Measurements from ENCODE around the gene THOC1. TPM values are rescaled to one million over a fixed set of nuclear protein-coding genes. Genes with fewer than 3 reads are reported as not detected.

Gene THOC1
- total RNA-seq, 1 donor from 2014 or later = 31.1 TPM

- no peak overlapping the region for H3K4me3 ChIP-seq
- H3K36me3 ChIP-seq = peaks cover 75% of the 10 kb centered on the region
- no peak for TF ChIP-seq CTCF (IDR thresholded peaks at IDR 0.05)
- ATAC-seq (no peak), DNase-seq (no peak)
- H3K27ac ChIP-seq = no peak overlapping the region
- intact Hi-C loops (cut with DNase I) = no loop called here
- no peaks in the 10 kb centered on the region for H3K9me3 ChIP-seq
- no peaks in the 10 kb centered on the region for H3K27me3 ChIP-seq
- no peaks in the 10 kb centered on the region for H3K4me1 ChIP-seq
Measured at GRCh38 chr18:199768-200167, 68.1 kb downstream of the THOC1 start.

GRCh38 chr18:199214-199613, 68.6 kb downstream of the THOC1 start:
- H3K4me3 ChIP-seq = no peak overlapping the region
- no peaks in the 10 kb centered on the region for H3K27me3 ChIP-seq
- DNase-seq = no peak
- H3K36me3 ChIP-seq = peaks cover 70% of the 10 kb centered on the region
- H3K9me3 ChIP-seq = no peaks in the 10 kb centered on the region
- no peak for TF ChIP-seq CTCF (IDR thresholded peaks at IDR 0.05)
- ATAC-seq = no peak
- H3K27ac ChIP-seq = no peak overlapping the region
- no peaks in the 10 kb centered on the region for H3K4me1 ChIP-seq
- intact Hi-C loops (cut with DNase I) = no loop called here

DNA sequence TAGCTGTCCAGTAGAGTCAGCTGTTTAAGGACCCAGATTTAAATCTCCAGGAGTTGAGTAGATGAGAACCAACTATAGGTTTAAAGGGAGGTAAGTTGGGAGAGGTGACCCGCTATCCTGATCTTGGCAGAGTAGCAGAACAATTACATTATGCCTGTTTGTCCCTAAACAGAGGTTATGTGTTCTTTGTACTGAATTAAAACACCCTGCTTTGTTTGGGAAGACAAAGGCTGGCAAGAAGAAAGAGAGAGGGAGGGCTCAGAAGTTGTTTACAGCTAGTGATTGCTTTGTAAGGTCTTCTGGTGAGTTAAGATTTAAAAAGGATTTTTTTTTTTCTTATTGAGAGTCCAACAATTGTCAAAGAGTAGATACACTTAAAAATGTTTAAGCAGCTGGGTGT, 72.2 kb downstream of the THOC1 start:
- Histone ChIP-seq H3K9me3 (no peaks in the 10 kb centered on the region), H3K4me1 (no peaks in the 10 kb centered on the region), H3K36me3 (peaks cover 35% of the 10 kb centered on the region), H3K27me3 (no peaks in the 10 kb centered on the region), H3K27ac (no peak overlapping the region), H3K4me3 (no peak overlapping the region)
- no peak for ATAC-seq
- no peak for TF ChIP-seq CTCF (IDR thresholded peaks at IDR 0.05)
- DNase-seq = no peak
- intact Hi-C loops (cut with DNase I) = no loop called here

DNA sequence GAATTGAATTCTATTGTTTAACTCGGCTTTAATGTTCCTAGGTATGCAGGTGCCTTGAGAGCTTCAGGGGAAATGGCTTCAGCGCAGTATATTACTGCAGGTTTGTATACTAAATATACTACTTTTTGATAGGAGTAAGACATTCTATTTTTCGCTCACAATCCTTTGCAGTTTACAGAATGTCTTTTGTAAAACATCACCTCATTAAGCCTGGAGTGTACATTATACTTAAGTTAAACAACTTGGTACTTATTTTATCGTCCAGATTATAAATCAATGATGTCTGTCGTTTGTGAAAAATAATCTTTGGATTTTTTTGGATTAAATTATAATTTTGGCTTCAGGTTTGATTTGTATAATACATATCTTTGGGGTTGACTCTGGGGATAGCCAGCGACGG, 75.0 kb downstream of the THOC1 start:
- Histone ChIP-seq H3K27me3 (no peaks in the 10 kb centered on the region), H3K9me3 (no peaks in the 10 kb centered on the region), H3K4me3 (no peak overlapping the region), H3K4me1 (no peaks in the 10 kb centered on the region), H3K27ac (no peak overlapping the region), H3K36me3 (peaks cover 11% of the 10 kb centered on the region)
- ATAC-seq (no peak), DNase-seq (no peak)
- no peak for TF ChIP-seq CTCF (IDR thresholded peaks at IDR 0.05)
- intact Hi-C loops (cut with DNase I) = no loop called here

DNA sequence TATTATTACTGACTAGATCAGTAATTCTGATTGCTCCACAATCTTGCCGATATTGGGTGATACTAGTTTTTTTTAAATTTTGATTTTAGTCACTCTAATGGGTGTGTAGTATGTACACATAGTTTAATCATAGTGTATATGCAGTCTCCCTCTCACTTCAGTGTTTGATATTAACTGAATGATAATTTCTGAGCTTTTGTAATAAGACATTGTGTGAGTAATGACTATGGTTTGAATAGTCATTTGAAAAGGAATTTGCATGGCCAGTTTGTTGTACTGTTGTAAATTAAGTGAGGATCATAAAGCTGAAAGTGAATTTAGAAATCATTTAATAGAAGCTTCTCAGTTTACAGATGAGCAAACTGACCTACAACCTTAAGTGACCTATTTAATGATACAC, 76.1 kb downstream of the THOC1 start:
- Histone ChIP-seq H3K27me3 (no peaks in the 10 kb centered on the region), H3K4me3 (no peak overlapping the region), H3K36me3 (peaks cover 1% of the 10 kb centered on the region), H3K27ac (no peak overlapping the region), H3K4me1 (no peaks in the 10 kb centered on the region), H3K9me3 (no peaks in the 10 kb centered on the region)
- ATAC-seq = no peak
- no peak for TF ChIP-seq CTCF (IDR thresholded peaks at IDR 0.05)
- DNase-seq = no peak
- intact Hi-C loops (cut with DNase I) = no loop called here

GRCh38 chr18:189254-189653, 78.6 kb downstream of the THOC1 start:
- H3K9me3 ChIP-seq = no peaks in the 10 kb centered on the region
- H3K27ac ChIP-seq = no peak overlapping the region
- no peak for TF ChIP-seq CTCF (IDR thresholded peaks at IDR 0.05)
- peaks cover 10% of the 10 kb centered on the region for H3K36me3 ChIP-seq
- intact Hi-C loops (cut with DNase I) = no loop called here
- no peak for ATAC-seq
- no peak for DNase-seq
- H3K4me3 ChIP-seq = no peak overlapping the region
- no peaks in the 10 kb centered on the region for H3K27me3 ChIP-seq
- H3K4me1 ChIP-seq = no peaks in the 10 kb centered on the region
